ENCODE results near the gene RAD51B. TPM values are rescaled to one million over a fixed set of nuclear protein-coding genes. Genes with fewer than 3 reads are reported as not detected.
A peak's percentile ranks its signal among the peaks of the same experiment; 100 is the strongest.

Gene RAD51B
- total RNA-seq, 4 donors from 2014 or later, result 6.2 to 39.9 (median 12.9) TPM

- TF ChIP-seq POLR2A (IDR thresholded peaks at IDR 0.05), result no peak
- no peak for TF ChIP-seq CTCF (IDR thresholded peaks at IDR 0.05)
- no peaks in the 10 kb centered on the region for H3K9me3 ChIP-seq
- H3K27me3 ChIP-seq, result no peaks in the 10 kb centered on the region
- H3K36me3 ChIP-seq, result no peaks in the 10 kb centered on the region
- WGBS, 2 donors, result 87 to 88% methylated on average over 4 of the region's 4 CpGs
- DNase-seq, result no peak
- peaks cover 2 to 45% (median 9%) of the 10 kb centered on the region in 3 donors for H3K4me1 ChIP-seq
- H3K27ac ChIP-seq, result peak overlapping the region in 1 of 4 donors; percentile 38
- intact Hi-C loops (cut with DNase I), result no loop called here
- H3K4me3 ChIP-seq, result no peak overlapping the region
These were observed 596.6 kb downstream of the RAD51B start for GRCh38 chr14:68416171-68416570.

GRCh38 chr14:68417009-68417650, 597.6 kb downstream of the RAD51B start:
- Histone ChIP-seq H3K4me1 (peaks cover 2 to 45% (median 9%) of the 10 kb centered on the region in 3 donors), H3K36me3 (no peaks in the 10 kb centered on the region), H3K27me3 (no peaks in the 10 kb centered on the region), H3K4me3 (no peak overlapping the region), H3K27ac (peak overlapping the region in 1 of 4 donors; percentile 2), H3K9me3 (no peaks in the 10 kb centered on the region)
- TF ChIP-seq POLR2A (IDR thresholded peaks at IDR 0.05) (no peak), CTCF (IDR thresholded peaks at IDR 0.05) (no peak)
- DNase-seq, result no peak
- intact Hi-C loops (cut with DNase I), result no loop called here
- WGBS, 2 donors, result 68 to 79% methylated on average over 5 of the region's 5 CpGs

GRCh38 chr14:68418174-68419118, 598.9 kb downstream of the RAD51B start:
- intact Hi-C loops (cut with DNase I), result no loop called here
- peak overlapping the region in 2 of 4 donors; percentile 5 to 47 for H3K27ac ChIP-seq

GRCh38 chr14:68420350-68420749, 600.8 kb downstream of the RAD51B start:
- no peak for DNase-seq
- TF ChIP-seq CTCF (IDR thresholded peaks at IDR 0.05) (no peak), POLR2A (IDR thresholded peaks at IDR 0.05) (no peak)
- Histone ChIP-seq H3K27ac (no peak overlapping the region), H3K27me3 (no peaks in the 10 kb centered on the region), H3K36me3 (no peaks in the 10 kb centered on the region), H3K4me3 (no peak overlapping the region), H3K9me3 (no peaks in the 10 kb centered on the region), H3K4me1 (peaks cover 2 to 30% (median 9%) of the 10 kb centered on the region in 3 donors)
- intact Hi-C loops (cut with DNase I), result no loop called here
- WGBS, 2 donors, result 73 to 90% methylated on average over 5 of the region's 5 CpGs

More at GRCh38 chr14:68418174-68419118, 598.9 kb downstream of the RAD51B start:
- no peak for TF ChIP-seq CTCF (IDR thresholded peaks at IDR 0.05)
- TF ChIP-seq POLR2A (IDR thresholded peaks at IDR 0.05), result no peak
- Histone ChIP-seq H3K27me3 (no peaks in the 10 kb centered on the region), H3K4me1 (peaks cover 2 to 45% (median 9%) of the 10 kb centered on the region in 3 donors), H3K36me3 (no peaks in the 10 kb centered on the region), H3K4me3 (no peak overlapping the region), H3K9me3 (no peaks in the 10 kb centered on the region)
- DNase-seq, result no peak
- 82 to 86% methylated on average over 3 of the region's 3 CpGs for WGBS, 2 donors

- TF ChIP-seq POLR2A (IDR thresholded peaks at IDR 0.05), result no peak
- no peak for TF ChIP-seq CTCF (IDR thresholded peaks at IDR 0.05)
- intact Hi-C loops (cut with DNase I), result no loop called here
- no peaks in the 10 kb centered on the region for H3K9me3 ChIP-seq
- no peak for DNase-seq
- H3K27me3 ChIP-seq, result no peaks in the 10 kb centered on the region
- no peak overlapping the region for H3K27ac ChIP-seq
- no peak overlapping the region for H3K4me3 ChIP-seq
- H3K4me1 ChIP-seq, result peaks cover 2 to 28% (median 9%) of the 10 kb centered on the region in 3 donors
- H3K36me3 ChIP-seq, result no peaks in the 10 kb centered on the region
- whole genome bisulfite sequencing, 2 donors, result 63 to 97% methylated on average over 3 of the region's 3 CpGs
These were observed 601.5 kb downstream of the RAD51B start for GRCh38 chr14:68421116-68421515.
